NCI-H82 treated with DMSO at 0.1 percent for 48 hours (cell line): ENCODE measurements around the gene GRIK5.

ENCODE experiments used
- DNase-seq: peaks from one replicate; lab custom pipeline; 2025; ENCODE audit not compliant: unreplicated experiment; lab: John Stamatoyannopoulos, UW

Gene GRIK5

GRCh38 chr19:41959056-41960053 lies 110.7 kb downstream of the GRIK5 start, which contains the start of gene RABAC1:
Gene RABAC1 (minus strand): TSS chr19:41959321. CDS start chr19:41959292, 29 bp downstream.
- peak; percentile 100 for DNase-seq

- peak; percentile 48 for DNase-seq
These were observed 111.5 kb downstream of the GRIK5 start for GRCh38 chr19:41958367-41959055.

- peak; percentile 80 for DNase-seq
These were observed 112.1 kb downstream of the GRIK5 start for GRCh38 chr19:41957838-41958366.

GRCh38 chr19:41957161-41957837 lies 112.7 kb downstream of the GRIK5 start:
- no peak for DNase-seq

GRCh38 chr19:41956621-41957020 lies 113.4 kb downstream of the GRIK5 start:
- DNase-seq = no peak

GRCh38 chr19:41955521-41955920 lies 114.5 kb downstream of the GRIK5 start:
- DNase-seq = no peak

- DNase-seq = peak; percentile 48
These were observed 118.3 kb downstream of the GRIK5 start for GRCh38 chr19:41951686-41952172.
